GM12878 (cell line): ENCODE data around the gene TSC2. TPM values are rescaled to one million over a fixed set of nuclear protein-coding genes. Genes with fewer than 3 reads are reported as not detected.
A peak's percentile ranks its signal among the peaks of the same experiment; 100 is the strongest.

Source experiments
- ATAC-seq: fragments of 200-7000 bp; cut with Tn5 transposase; 3 replicates; pipeline ENCODE4 v1.9.1; 2020; ENCODE audit warnings: mild to moderate bottlenecking, moderate library complexity
- BruUV-seq: library from RNA; stranded (reverse); fragments of 400-500 nt; replicated peaks from 2 replicates; lab custom pipeline; 2021; lab: Mats Ljungman, UMichigan
- CTCF ChIA-PET: fragments of 300-600 bp; sonication (Branson Sonifier 250); formaldehyde crosslinking; extraction: SDS; loops from one replicate; lab custom pipeline; 2021; ENCODE audit warnings: inconsistent platforms; lab: Yijun Ruan, JAX
- POLR2A ChIA-PET: fragments of 350-600 bp; formaldehyde crosslinking; extraction: SDS; loops from one replicate; lab custom pipeline; 2021; ENCODE audit warnings: inconsistent platforms; lab: Charles Lee
- RAD21 ChIA-PET: fragments of 300-600 bp; sonication (Branson Sonifier 250); formaldehyde crosslinking; loops from one replicate; lab custom pipeline; 2023; ENCODE audit warnings: antibody characterized with exemption; ENCODE audit not compliant: unreplicated experiment; lab: Charles Lee
- SMC1A ChIA-PET: fragments of 300-600 bp; sonication (Branson Sonifier 250); formaldehyde crosslinking; loops from one replicate; lab custom pipeline; 2023; ENCODE audit not compliant: unreplicated experiment, uncharacterized antibody; lab: Charles Lee
- DNase-seq: peaks from one replicate; pipeline ENCODE4 v3.0.0-alpha.2; 2011; ENCODE audit warnings: low read depth, low spot score
- FAIRE-seq: peaks from 3 replicates; lab custom pipeline; 2011; peaks lifted over from hg19 to GRCh38; lab: Jason Lieb, UNC
- H2AFZ ChIP-seq: 2 replicates; pipeline ENCODE4 v1.6.0; 2011; ENCODE audit warnings: low read depth, low read length, control low read depth; ENCODE audit not compliant: control insufficient read depth
- H3K27ac ChIP-seq: 2 replicates; pipeline ENCODE4 v1.5.1; 2011; ENCODE audit warnings: control low read depth; ENCODE audit not compliant: control insufficient read depth, insufficient read depth
- H3K27me3 ChIP-seq, 2 experiments: replicated peaks in 1 of 2; 2 replicates each; pipeline versions ENCODE4 v1.6.0 to v1.6.1; 2011; ENCODE audit warnings: low read length in 1 of 2; ENCODE audit not compliant: control insufficient read depth in 2 of 2, insufficient read depth in 2 of 2
- H3K36me3 ChIP-seq, 2 experiments: 2 replicates each; pipeline ENCODE4 v1.5.1; 2011; ENCODE audit warnings: low read length in 1 of 2; ENCODE audit not compliant: control insufficient read depth in 2 of 2, insufficient read depth in 2 of 2
- H3K4me1 ChIP-seq: 2 replicates; pipeline ENCODE4 v1.6.1; 2011; ENCODE audit warnings: mild to moderate bottlenecking, low read length, moderate library complexity, mixed read lengths; ENCODE audit not compliant: control insufficient read depth, insufficient read depth
- H3K4me2 ChIP-seq: 2 replicates; pipeline ENCODE4 v1.6.0; 2011; ENCODE audit warnings: control low read depth; ENCODE audit not compliant: control insufficient read depth, insufficient read depth
- H3K4me3 ChIP-seq: fragments of 200-600 bp; sonication (generic); 2 replicates; pipeline ENCODE4 v1.5.1; 2016
- H3K79me2 ChIP-seq: 2 replicates; pipeline ENCODE4 v1.6.0; 2011; ENCODE audit warnings: low read length; ENCODE audit not compliant: control insufficient read depth, insufficient read depth
- H3K9ac ChIP-seq: 2 replicates; pipeline ENCODE4 v1.8.0; 2011; ENCODE audit warnings: low read length, control low read depth, mixed read lengths; ENCODE audit not compliant: control insufficient read depth, insufficient read depth
- H3K9me3 ChIP-seq: replicated peaks from 3 replicates; pipeline ENCODE4 v1.5.1; 2011; ENCODE audit warnings: mild to moderate bottlenecking, low read length; ENCODE audit not compliant: control insufficient read depth, insufficient read depth
- H4K20me1 ChIP-seq: 2 replicates; pipeline ENCODE4 v1.6.0; 2011; ENCODE audit not compliant: control insufficient read depth, insufficient read depth
- EGR1 ChIP-seq, 2 experiments: IDR thresholded peaks; 1 replicate in 1 of 2; 2 replicates in 1 of 2; pipeline ENCODE4 v1.6.1; 2011 to 2012; ENCODE audit warnings: low read depth in 2 of 2, low read length in 2 of 2, borderline replicate concordance in 1 of 2, mild to moderate bottlenecking in 1 of 2, moderate library complexity in 1 of 2
- HDAC6 ChIP-seq: fragments of 200-600 bp; sonication (generic); IDR thresholded peaks from one replicate; pipeline ENCODE4 v1.8.0; 2017; ENCODE audit warnings: antibody characterized with exemption; ENCODE audit not compliant: unreplicated experiment
- SIN3A ChIP-seq: IDR thresholded peaks from 2 replicates; pipeline ENCODE4 v1.6.1; 2012; ENCODE audit warnings: low read depth, low read length, improper control_type of control experiment
- WGBS: methylation state at CpG from one replicate; pipeline ENCODE4 v1.1.6; 2016; ENCODE audit warnings: low lambda C conversion rate; ENCODE audit not compliant: insufficient replicate concordance, insufficient coverage; ENCODE audit errors: missing lambda C conversion rate; 5-methylcytosine and 5-hydroxymethylcytosine counted together
- in situ Hi-C: fragments of 300-500 bp; cut with MboI; formaldehyde crosslinking; loops from 9 replicates; pipeline ENCODE4 v1.14.3; 2018; ENCODE audit warnings: mixed read lengths
- intact Hi-C: fragments of 100-400 bp; cut with micrococcal nuclease; formaldehyde crosslinking; loops from one replicate; pipeline ENCODE4 v1.14.2; 2022; ENCODE audit not compliant: unreplicated experiment
- polyA plus RNA-seq, 11 experiments: library from polyadenylated mRNA; depleted of rRNA in 4 of 11; unstranded in 6 of 11; stranded (reverse) in 5 of 11; fragments of >200 nt; fragmentation: Nextera tagmentation in 4 of 11; fragmentation: Illumina TruSeq in 1 of 11; extraction: Ambion mirVana in 4 of 11; extraction: Trizol in 1 of 11; gene quantifications; 1 replicate in 1 of 11; 2 replicates in 10 of 11; pipeline versions ENCODE4 v1.2.1 to v1.2.3, GENCODE V29; 2011 to 2016; ENCODE audit warnings: inconsistent platforms in 2 of 11, missing spikeins in 2 of 11, low read depth in 1 of 11
- total RNA-seq, 4 experiments: library from RNA; depleted of rRNA in 3 of 4; stranded (reverse); fragments of >200 nt in 3 of 4; fragmentation: Illumina TruSeq in 1 of 4; extraction: Trizol in 1 of 4; gene quantifications; 2 replicates each; pipeline versions ENCODE4 v1.2.1 to v1.2.3, GENCODE V29; 2013 to 2021
- TF ChIP-seq, protein P1 (sequence below): fragments of 450-650 bp; IDR thresholded peaks from 2 replicates; pipeline ENCODE4 v1.6.1; 2017; ENCODE audit warnings: mild to moderate bottlenecking, moderate library complexity

The TSC2 gene
- total and polyA plus RNA-seq, 10 of the 15 experiments (the other 5 are each of a cell fraction or from before 2014, with no cell fraction given), result 1.6 to 77.0 (median 21.6) TPM

DNA sequence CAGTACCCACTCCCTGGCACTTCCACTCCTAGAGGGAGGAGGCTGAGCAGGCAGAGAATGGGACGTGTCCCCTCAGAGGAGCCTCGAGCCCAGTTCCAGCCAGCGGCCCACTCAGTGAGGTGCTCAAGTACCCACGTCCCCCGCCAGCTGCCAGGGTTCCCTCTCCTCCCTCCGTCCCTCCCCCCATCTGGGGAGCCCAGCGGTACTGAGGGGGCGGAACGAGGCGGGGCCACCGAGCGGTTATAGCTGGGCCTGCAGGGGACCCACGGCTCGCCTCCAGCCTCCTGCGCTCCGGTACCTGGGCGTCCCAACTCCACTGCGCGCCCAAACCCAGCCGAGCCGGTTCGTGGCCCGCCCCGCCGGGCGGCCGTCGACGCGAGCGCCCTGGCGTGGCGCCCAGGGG lies 28.3 kb upstream of the TSC2 start, which contains the start of gene NPW:
TSS of gene NPW (plus strand) at position 268 of the 403 bp plus-strand sequence.
- no peak within 1 kb of the TSS for H2AFZ ChIP-seq
- peaks cover 3 to 8% of the 10 kb centered on the region in 2 experiments; a peak in 3 of 4 replicates for H3K27me3 ChIP-seq
- WGBS, result 1% methylated on average over 26 of the region's 33 CpGs
- peak within 1 kb of the TSS; percentile 3; the same call in 1 of the 2 replicates for H3K4me2 ChIP-seq
- FAIRE-seq, result no peak
- DNase-seq, result no peak
- no TSS peak for BruUV-seq
- TF ChIP-seq EGR1 (IDR thresholded peaks at IDR 0.05; ENCODE audit: borderline replicate concordance in 1 of 2, low read depth in 2 of 2, low read length in 2 of 2) (peak in 1 of 2 experiments; percentile 53; a peak in 2 of 3 replicates), SIN3A (no peak)
- TF ChIP-seq, all 136 proteins: peak for 1
- Histone ChIP-seq H3K79me2 (no peaks in the 10 kb centered on the region), H3K36me3 (no peaks in the 10 kb centered on the region), H3K27ac (no peak within 1 kb of the TSS), H3K4me3 (no peak within 1 kb of the TSS), H3K9me3 (no peaks in the 10 kb centered on the region), H3K4me1 (peaks cover 7% of the 10 kb centered on the region), H3K9ac (no peak within 1 kb of the TSS), H4K20me1 (no peaks in the 10 kb centered on the region)
- ChIA-PET SMC1A (no interaction called here), POLR2A (no interaction called here), RAD21 (interaction anchor here (2.3 kb wide), 1 partner anchor 120 kb away, joined by 7 read pairs; no protein-coding TSS in a partner anchor), CTCF (interaction anchor here (1.5 to 2.8 kb wide), 2 partner anchors 15 to 121 kb away, joined by 4 to 16 read pairs; no protein-coding TSS in a partner anchor)
- ATAC-seq, result peak; percentile 13; the same call in 2 of the 3 replicates
- in situ Hi-C loops (loop anchor here (10.0 kb wide), 1 partner anchor 475 kb away; no protein-coding TSS in a partner anchor), intact Hi-C loops (no loop called here)

DNA sequence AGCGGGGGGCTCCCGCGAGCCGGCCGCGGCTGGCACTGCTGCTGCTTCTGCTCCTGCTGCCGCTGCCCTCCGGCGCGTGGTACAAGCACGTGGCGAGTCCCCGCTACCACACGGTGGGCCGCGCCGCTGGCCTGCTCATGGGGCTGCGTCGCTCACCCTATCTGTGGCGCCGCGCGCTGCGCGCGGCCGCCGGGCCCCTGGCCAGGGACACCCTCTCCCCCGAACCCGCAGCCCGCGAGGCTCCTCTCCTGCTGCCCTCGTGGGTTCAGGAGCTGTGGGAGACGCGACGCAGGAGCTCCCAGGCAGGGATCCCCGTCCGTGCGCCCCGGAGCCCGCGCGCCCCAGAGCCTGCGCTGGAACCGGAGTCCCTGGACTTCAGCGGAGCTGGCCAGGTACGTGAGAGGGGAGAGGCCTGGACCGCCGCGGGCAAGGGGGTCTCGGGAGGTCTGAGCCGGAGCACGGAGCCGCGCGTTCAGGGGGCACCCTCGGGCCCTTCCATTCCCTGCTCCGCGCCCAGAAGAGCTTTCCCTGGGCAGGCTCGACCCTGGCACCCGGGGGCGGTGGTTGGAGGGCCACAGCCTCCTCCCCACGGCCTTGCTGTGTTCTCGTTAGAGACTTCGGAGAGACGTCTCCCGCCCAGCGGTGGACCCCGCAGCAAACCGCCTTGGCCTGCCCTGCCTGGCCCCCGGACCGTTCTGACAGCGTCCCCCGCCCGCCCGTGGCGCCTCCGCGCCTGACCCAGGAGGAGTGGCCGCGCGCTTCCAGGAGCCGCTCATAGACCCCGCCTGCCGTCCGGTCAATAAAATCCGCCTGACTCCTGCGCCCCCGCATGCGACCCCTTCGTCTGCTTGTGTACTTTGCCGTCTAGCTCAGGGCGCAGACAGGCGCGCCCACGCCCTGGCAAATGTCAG lies 27.6 kb upstream of the TSC2 start:
- Histone ChIP-seq H3K36me3 (no peaks in the 10 kb centered on the region), H2AFZ (no peak overlapping the region), H3K27ac (no peak overlapping the region), H3K9ac (no peak overlapping the region), H3K9me3 (no peaks in the 10 kb centered on the region), H4K20me1 (no peaks in the 10 kb centered on the region), H3K79me2 (no peaks in the 10 kb centered on the region), H3K4me1 (peaks cover 7% of the 10 kb centered on the region), H3K27me3 (peaks cover 3 to 8% of the 10 kb centered on the region in 2 experiments; a peak in 3 of 4 replicates), H3K4me3 (no peak overlapping the region), H3K4me2 (peak overlapping the region; percentile 3; the same call in 1 of the 2 replicates)
- ChIA-PET POLR2A (no interaction called here), CTCF (interaction anchor here (1.0 to 2.8 kb wide), 2 partner anchors 17 to 120 kb away, joined by 3 to 16 read pairs; no protein-coding TSS in a partner anchor), RAD21 (interaction anchor here (2.3 kb wide), 1 partner anchor 120 kb away, joined by 7 read pairs; no protein-coding TSS in a partner anchor), SMC1A (interaction anchor here (0.9 kb wide), 1 partner anchor 121 kb away, joined by 3 read pairs; no protein-coding TSS in a partner anchor)
- in situ Hi-C loops, result loop anchor here (5.0 to 10.0 kb wide), 2 partner anchors 122 to 475 kb away; no protein-coding TSS in a partner anchor
- ATAC-seq (no peak), FAIRE-seq (no peak), DNase-seq (no peak)
- WGBS, result 5% methylated on average over 75 of the region's 96 CpGs
- TF ChIP-seq, protein P1, sequence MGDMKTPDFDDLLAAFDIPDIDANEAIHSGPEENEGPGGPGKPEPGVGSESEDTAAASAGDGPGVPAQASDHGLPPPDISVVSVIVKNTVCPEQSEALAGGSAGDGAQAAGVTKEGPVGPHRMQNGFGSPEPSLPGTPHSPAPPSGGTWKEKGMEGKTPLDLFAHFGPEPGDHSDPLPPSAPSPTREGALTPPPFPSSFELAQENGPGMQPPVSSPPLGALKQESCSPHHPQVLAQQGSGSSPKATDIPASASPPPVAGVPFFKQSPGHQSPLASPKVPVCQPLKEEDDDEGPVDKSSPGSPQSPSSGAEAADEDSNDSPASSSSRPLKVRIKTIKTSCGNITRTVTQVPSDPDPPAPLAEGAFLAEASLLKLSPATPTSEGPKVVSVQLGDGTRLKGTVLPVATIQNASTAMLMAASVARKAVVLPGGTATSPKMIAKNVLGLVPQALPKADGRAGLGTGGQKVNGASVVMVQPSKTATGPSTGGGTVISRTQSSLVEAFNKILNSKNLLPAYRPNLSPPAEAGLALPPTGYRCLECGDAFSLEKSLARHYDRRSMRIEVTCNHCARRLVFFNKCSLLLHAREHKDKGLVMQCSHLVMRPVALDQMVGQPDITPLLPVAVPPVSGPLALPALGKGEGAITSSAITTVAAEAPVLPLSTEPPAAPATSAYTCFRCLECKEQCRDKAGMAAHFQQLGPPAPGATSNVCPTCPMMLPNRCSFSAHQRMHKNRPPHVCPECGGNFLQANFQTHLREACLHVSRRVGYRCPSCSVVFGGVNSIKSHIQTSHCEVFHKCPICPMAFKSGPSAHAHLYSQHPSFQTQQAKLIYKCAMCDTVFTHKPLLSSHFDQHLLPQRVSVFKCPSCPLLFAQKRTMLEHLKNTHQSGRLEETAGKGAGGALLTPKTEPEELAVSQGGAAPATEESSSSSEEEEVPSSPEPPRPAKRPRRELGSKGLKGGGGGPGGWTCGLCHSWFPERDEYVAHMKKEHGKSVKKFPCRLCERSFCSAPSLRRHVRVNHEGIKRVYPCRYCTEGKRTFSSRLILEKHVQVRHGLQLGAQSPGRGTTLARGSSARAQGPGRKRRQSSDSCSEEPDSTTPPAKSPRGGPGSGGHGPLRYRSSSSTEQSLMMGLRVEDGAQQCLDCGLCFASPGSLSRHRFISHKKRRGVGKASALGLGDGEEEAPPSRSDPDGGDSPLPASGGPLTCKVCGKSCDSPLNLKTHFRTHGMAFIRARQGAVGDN, result no peak
- peak; percentile 95 for TF ChIP-seq HDAC6
- BruUV-seq, result no TSS peak
- intact Hi-C loops, result no loop called here
